ENCODE measurements around the gene SLC17A8.

DNA sequence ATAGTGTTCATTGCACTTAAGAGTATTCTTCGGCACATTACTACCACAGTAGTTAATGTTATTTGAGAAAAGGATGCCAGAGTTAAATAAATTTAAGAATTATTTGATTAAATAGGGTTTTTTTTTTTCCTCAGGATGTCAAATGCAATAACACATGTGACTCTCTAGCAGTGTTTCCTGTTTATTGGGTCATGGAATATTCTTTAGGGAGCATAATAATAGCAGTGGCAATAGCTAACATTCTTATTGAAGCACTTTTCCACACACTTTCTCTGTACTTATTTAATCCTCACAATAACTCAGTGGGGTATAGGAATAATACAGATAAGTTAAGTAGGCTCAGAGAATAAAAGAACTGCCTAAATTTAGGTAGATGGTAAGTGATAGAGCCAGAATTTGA lies 45.6 kb upstream of the SLC17A8 start:
- no peak for TF ChIP-seq POLR2A (IDR thresholded peaks at IDR 0.05)
- TF ChIP-seq, protein P1, sequence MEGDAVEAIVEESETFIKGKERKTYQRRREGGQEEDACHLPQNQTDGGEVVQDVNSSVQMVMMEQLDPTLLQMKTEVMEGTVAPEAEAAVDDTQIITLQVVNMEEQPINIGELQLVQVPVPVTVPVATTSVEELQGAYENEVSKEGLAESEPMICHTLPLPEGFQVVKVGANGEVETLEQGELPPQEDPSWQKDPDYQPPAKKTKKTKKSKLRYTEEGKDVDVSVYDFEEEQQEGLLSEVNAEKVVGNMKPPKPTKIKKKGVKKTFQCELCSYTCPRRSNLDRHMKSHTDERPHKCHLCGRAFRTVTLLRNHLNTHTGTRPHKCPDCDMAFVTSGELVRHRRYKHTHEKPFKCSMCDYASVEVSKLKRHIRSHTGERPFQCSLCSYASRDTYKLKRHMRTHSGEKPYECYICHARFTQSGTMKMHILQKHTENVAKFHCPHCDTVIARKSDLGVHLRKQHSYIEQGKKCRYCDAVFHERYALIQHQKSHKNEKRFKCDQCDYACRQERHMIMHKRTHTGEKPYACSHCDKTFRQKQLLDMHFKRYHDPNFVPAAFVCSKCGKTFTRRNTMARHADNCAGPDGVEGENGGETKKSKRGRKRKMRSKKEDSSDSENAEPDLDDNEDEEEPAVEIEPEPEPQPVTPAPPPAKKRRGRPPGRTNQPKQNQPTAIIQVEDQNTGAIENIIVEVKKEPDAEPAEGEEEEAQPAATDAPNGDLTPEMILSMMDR (IDR thresholded peaks at IDR 0.05), result no peak

Measured in testis (tissue), 2 donors.